GM18951 (cell line): ENCODE results near the gene DAPK1.
A peak's percentile ranks its signal among the peaks of the same experiment; 100 is the strongest.

Experiments
- POLR2A ChIP-seq: IDR thresholded peaks from 4 replicates; pipeline ENCODE4 v1.6.1; 2011; ENCODE audit warnings: mild to moderate bottlenecking; ENCODE audit not compliant: insufficient read length, insufficient read depth; ENCODE audit errors: extremely low read depth
- in situ Hi-C: fragments of 300-500 bp; cut with MboI; formaldehyde crosslinking; loops from one replicate; pipeline ENCODE4 v1.12.0; 2022; ENCODE audit warnings: low sequenced_read_pairs, mixed read lengths, inconsistent platforms; ENCODE audit not compliant: unreplicated experiment

The DAPK1 gene

GRCh38 chr9:87531370-87532295, 34.0 kb downstream of the DAPK1 start:
- in situ Hi-C loops: no loop called here
- no peak for TF ChIP-seq POLR2A

GRCh38 chr9:87533271-87533670, 35.6 kb downstream of the DAPK1 start:
- no peak for TF ChIP-seq POLR2A
- in situ Hi-C loops: no loop called here

GRCh38 chr9:87534036-87534435, 36.4 kb downstream of the DAPK1 start:
- in situ Hi-C loops: no loop called here
- no peak for TF ChIP-seq POLR2A

- TF ChIP-seq POLR2A: no peak
- in situ Hi-C loops: no loop called here
Observed at GRCh38 chr9:87534957-87535356, 37.3 kb downstream of the DAPK1 start.

DNA sequence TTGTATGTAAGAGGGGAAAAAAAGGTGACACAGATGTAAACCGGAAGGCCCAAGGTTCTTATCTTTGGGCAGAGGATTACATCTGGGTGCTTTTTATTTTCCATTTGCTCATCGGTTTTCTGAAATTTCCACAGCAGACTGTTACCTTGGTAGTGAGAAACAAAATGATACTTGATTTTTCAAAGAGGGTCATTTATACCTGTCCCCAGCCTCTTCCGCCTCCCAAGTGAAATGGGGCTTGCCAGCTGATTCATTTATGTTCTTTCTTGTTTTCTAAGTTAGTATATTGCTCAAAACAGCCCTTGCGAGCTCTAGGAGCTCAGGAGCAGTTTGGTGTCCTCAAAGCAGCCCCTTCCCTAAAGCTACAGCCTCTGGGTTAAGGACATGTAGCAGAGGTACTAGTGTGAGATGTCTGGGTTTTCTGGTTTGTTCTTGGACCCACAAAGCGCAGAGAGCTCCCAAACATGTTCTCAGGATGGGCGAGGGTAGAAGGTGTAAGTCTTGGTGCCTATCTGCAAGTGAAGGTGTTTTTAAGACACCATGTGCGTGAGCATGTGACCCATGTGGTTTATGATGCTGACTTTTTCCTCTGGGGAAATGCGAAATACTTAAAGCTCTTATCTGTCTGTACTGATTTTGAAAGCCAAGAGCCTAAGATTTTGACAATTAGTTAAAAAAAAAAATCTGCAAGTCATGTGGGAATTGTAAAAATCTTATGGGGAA, 38.3 kb downstream of the DAPK1 start:
- TF ChIP-seq POLR2A: peak; percentile 29
- in situ Hi-C loops: no loop called here

DNA sequence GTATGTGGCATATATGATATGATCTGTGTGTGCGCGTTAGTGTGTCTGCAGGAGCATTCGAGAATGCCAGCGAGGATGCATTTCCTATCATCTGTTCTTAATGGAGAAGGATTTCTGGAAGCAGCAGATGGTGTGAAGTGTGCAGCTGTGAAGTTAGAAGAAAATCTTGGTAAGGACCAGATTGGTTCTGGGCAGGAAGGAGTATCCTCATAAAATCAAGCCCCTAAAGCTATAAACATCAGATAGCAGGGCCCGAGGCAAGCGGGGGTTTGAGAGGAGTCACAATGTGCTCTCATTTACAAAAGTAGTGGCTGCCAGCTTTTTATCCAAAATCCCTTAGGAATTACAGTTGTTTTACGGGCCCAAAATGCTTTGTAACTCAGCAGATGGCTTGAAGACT, 40.0 kb downstream of the DAPK1 start:
- TF ChIP-seq POLR2A: no peak
- in situ Hi-C loops: no loop called here

DNA sequence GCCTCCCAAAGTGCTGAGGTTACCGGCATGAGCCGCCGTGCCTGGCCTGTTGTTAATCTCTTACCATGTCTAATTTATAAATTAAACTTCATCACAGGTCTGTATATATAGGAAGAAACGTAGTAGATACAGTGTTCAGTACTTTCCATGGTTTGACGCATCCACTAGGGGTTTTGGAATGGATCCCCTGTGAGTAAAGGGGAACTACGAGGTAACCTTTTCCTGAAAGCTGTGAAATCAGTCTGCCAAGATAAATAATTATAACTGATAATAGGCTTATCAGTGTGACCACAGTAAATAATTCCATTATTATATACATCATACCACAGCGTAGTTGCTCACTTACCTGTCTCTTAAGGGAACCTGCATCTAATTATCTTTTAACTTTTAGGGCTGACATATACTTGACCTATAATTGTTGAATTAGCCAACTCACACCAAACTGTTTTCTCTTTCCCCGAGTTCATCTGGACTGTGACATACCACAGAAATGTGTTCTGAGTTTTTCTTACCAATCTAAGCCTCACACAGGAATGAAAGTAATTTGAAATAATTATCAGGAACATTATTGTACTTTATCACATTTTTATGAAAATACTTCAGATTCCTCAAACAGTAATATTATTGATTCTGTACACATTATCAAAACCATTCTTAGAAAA, 42.9 kb downstream of the DAPK1 start:
- in situ Hi-C loops: no loop called here
- TF ChIP-seq POLR2A: no peak

DNA sequence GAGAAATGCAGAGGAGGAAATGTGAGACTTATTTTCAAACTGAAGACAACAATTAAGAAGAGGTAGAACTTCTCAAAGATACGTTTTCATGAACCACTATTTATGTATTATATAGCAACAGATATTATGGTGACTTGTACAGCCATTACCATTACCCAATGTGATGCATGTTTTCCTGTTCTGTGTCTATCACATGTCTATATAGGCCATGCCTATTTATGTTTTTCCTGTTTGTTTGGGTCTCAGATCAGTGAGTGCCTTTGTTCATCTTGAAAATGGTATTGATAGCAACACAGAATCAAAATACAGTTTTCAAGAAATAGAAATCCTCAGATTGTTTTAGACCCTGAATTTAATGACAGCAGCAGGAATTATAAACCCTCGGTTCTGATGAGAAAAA, 44.0 kb downstream of the DAPK1 start:
- no peak for TF ChIP-seq POLR2A
- in situ Hi-C loops: no loop called here

GRCh38 chr9:87542141-87542540, 44.5 kb downstream of the DAPK1 start:
- in situ Hi-C loops: no loop called here
- TF ChIP-seq POLR2A: no peak

DNA sequence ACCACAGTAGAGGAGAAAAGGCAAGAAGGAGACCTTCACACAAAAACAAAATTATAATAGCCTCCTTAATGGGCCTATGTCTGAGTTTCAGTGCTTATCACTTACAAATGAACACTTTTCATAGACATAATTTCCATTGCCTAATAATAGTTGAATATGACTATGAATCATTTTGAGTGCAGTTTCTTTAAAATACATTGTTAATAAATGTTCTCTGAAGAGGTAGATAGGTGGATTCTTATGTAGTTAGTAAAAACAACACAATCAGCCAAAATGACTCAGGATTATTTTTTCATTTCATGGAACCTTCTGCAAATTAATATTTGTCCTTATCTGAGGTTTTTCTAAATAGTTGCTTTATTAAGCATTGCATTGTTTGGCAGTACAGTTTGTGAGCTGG, 45.6 kb downstream of the DAPK1 start:
- in situ Hi-C loops: no loop called here

GRCh38 chr9:87545858-87546257, 48.2 kb downstream of the DAPK1 start:
- in situ Hi-C loops: no loop called here
- no peak for TF ChIP-seq POLR2A

More for the DNA sequence above, 45.6 kb downstream of the DAPK1 start:
- no peak for TF ChIP-seq POLR2A

GRCh38 chr9:87546704-87547103, 49.0 kb downstream of the DAPK1 start:
- no peak for TF ChIP-seq POLR2A

GRCh38 chr9:87547671-87548081, 50.0 kb downstream of the DAPK1 start:
- in situ Hi-C loops: no loop called here

More at GRCh38 chr9:87546704-87547103, 49.0 kb downstream of the DAPK1 start:
- in situ Hi-C loops: no loop called here

More at GRCh38 chr9:87547671-87548081, 50.0 kb downstream of the DAPK1 start:
- TF ChIP-seq POLR2A: no peak
